GM13977 (cell line): ENCODE measurements around the gene TMEM43.
"Not testable (repeated sequence)": the region's sequence is repeated elsewhere in the genome, so short reads cannot be mapped to it uniquely, and the experiment has no call there.

Source experiments
- DNase-seq: peaks from one replicate; pipeline ENCODE4 v3.0.0; 2012; ENCODE audit warnings: low spot score
- CTCF ChIP-seq: IDR thresholded peaks from 2 replicates; pipeline ENCODE4 v1.5.1; 2012; ENCODE audit warnings: mild to moderate bottlenecking, control low read depth; ENCODE audit not compliant: insufficient read depth; ENCODE audit errors: extremely low read depth, missing control alignments
- in situ Hi-C: fragments of 300-500 bp; cut with MboI; formaldehyde crosslinking; loops from one replicate; pipeline ENCODE4 v1.12.0; 2022; ENCODE audit warnings: low sequenced_read_pairs, low pct_unique_long_range_greater_than_20kb, mixed read lengths, inconsistent platforms; ENCODE audit not compliant: unreplicated experiment

TMEM43 gene

GRCh38 chr3:14124615-14125192, at the start of gene TMEM43, which contains the start of gene CHCHD4:
TMEM43 (plus strand) TSS chr3:14125052; CDS start chr3:14125194, 142 bp downstream.
CHCHD4 (minus strand) TSS chr3:14124870; CDS start chr3:14124676, 194 bp downstream.
- in situ Hi-C loops, result no loop called here
- DNase-seq, result peak; percentile 100
- no peak for TF ChIP-seq CTCF

- DNase-seq, in situ Hi-C loops: not testable (repeated sequence)
Observed at GRCh38 chr3:14075233-14075632, 49.6 kb upstream of the TMEM43 start.

- TF ChIP-seq CTCF, result no peak
Observed at GRCh38 chr3:14077310-14077709, 47.5 kb upstream of the TMEM43 start.

GRCh38 chr3:14082108-14082657, 42.7 kb upstream of the TMEM43 start:
- no peak for TF ChIP-seq CTCF
- in situ Hi-C loops, result no loop called here
- no peak for DNase-seq

More at GRCh38 chr3:14077310-14077709, 47.5 kb upstream of the TMEM43 start:
- in situ Hi-C loops, result no loop called here
- DNase-seq, result no peak

- in situ Hi-C loops, DNase-seq: not testable (repeated sequence)
Observed at GRCh38 chr3:14087461-14087860, 37.4 kb upstream of the TMEM43 start.

- DNase-seq, in situ Hi-C loops: not testable (repeated sequence)
Observed at GRCh38 chr3:14091959-14092358, 32.9 kb upstream of the TMEM43 start.

GRCh38 chr3:14092464-14092863, 32.4 kb upstream of the TMEM43 start:
- no peak for DNase-seq
- TF ChIP-seq CTCF, result no peak
- in situ Hi-C loops, result no loop called here

- no peak for DNase-seq
- in situ Hi-C loops, result no loop called here
- no peak for TF ChIP-seq CTCF
Observed at GRCh38 chr3:14093831-14094230, 31.0 kb upstream of the TMEM43 start.
